ENCODE data around the gene STC2.

Gene STC2

GRCh38 chr5:173318330-173318729, 9.9 kb downstream of the STC2 start:
- Histone ChIP-seq H3K4me1 (ENCODE audit: control insufficient read depth, low read length) (no peaks in the 10 kb centered on the region), H4K20me1 (ENCODE audit: control insufficient read depth, insufficient read depth, low read depth, low read length) (no peaks in the 10 kb centered on the region), H3K4me2 (ENCODE audit: low read length) (no peak overlapping the region), H3K79me2 (ENCODE audit: control insufficient read depth, low read length) (no peaks in the 10 kb centered on the region), H3F3A (ENCODE audit: control insufficient read depth, insufficient read depth) (no peaks in the 10 kb centered on the region), H3K27me3 (ENCODE audit: control insufficient read depth, low read length) (peaks cover 17% of the 10 kb centered on the region), H3K27ac (ENCODE audit: low read depth, low read length) (no peak overlapping the region), H3K36me3 (ENCODE audit: control insufficient read depth, low read length) (no peaks in the 10 kb centered on the region), H3K4me3 (ENCODE audit: low read length) (no peak overlapping the region), H3K9me3 (ENCODE audit: control insufficient read depth, insufficient read depth, low read length) (no peaks in the 10 kb centered on the region), H3K9me2 (replicated peaks; ENCODE audit: control insufficient read depth, low read length) (no peaks in the 10 kb centered on the region)
- no peak for TF ChIP-seq EZH2phosphoT487 (IDR thresholded peaks at IDR 0.05; ENCODE audit: borderline replicate concordance, low read length)
- no peak for TF ChIP-seq CTCF (IDR thresholded peaks at IDR 0.05; ENCODE audit: low read depth, low read length, poor library complexity, severe bottlenecking)

DNA sequence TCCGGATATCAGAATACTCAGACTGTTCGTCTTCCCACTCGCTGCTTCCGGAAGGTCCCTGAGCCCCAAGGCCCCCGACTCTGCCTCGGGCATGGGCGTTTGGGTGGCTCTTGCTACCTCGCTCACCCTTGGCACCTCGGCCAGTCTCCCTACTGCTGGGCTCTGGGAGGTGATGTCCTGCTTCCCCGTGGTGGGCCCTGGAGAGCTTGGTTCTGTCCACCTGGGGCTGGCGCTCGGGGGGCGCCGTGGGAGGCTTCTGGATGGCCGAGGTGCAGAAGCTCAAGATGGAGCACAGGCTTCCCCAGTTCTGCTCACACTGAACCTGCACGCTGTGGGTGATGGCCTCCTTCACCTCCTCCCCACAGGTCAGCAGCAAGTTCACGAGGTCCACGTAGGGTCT, 10.4 kb downstream of the STC2 start:
- H3K36me3 ChIP-seq (ENCODE audit: control insufficient read depth, low read length), result no peaks in the 10 kb centered on the region
- TF ChIP-seq CTCF (IDR thresholded peaks at IDR 0.05; ENCODE audit: low read depth, low read length, poor library complexity, severe bottlenecking) (no peak), EZH2phosphoT487 (IDR thresholded peaks at IDR 0.05; ENCODE audit: borderline replicate concordance, low read length) (no peak)
- H3K4me3 ChIP-seq (ENCODE audit: low read length), result no peak overlapping the region
- H3K9me2 ChIP-seq (replicated peaks; ENCODE audit: control insufficient read depth, low read length), result no peaks in the 10 kb centered on the region
- H3K4me2 ChIP-seq (ENCODE audit: low read length), result no peak overlapping the region
- H3K9me3 ChIP-seq (ENCODE audit: control insufficient read depth, insufficient read depth, low read length), result no peaks in the 10 kb centered on the region
- no peaks in the 10 kb centered on the region for H3F3A ChIP-seq (ENCODE audit: control insufficient read depth, insufficient read depth)
- H3K4me1 ChIP-seq (ENCODE audit: control insufficient read depth, low read length), result no peaks in the 10 kb centered on the region
- no peaks in the 10 kb centered on the region for H3K79me2 ChIP-seq (ENCODE audit: control insufficient read depth, low read length)
- H3K27me3 ChIP-seq (ENCODE audit: control insufficient read depth, low read length), result peaks cover 17% of the 10 kb centered on the region
- no peaks in the 10 kb centered on the region for H4K20me1 ChIP-seq (ENCODE audit: control insufficient read depth, insufficient read depth, low read depth, low read length)
- H3K27ac ChIP-seq (ENCODE audit: low read depth, low read length), result no peak overlapping the region

GRCh38 chr5:173317091-173317730, 11.0 kb downstream of the STC2 start:
- H4K20me1 ChIP-seq (ENCODE audit: control insufficient read depth, insufficient read depth, low read depth, low read length), result no peaks in the 10 kb centered on the region
- H3K9me2 ChIP-seq (replicated peaks; ENCODE audit: control insufficient read depth, low read length), result no peaks in the 10 kb centered on the region
- H3K4me3 ChIP-seq (ENCODE audit: low read length), result no peak overlapping the region
- H3K4me1 ChIP-seq (ENCODE audit: control insufficient read depth, low read length), result no peaks in the 10 kb centered on the region
- no peak overlapping the region for H3K27ac ChIP-seq (ENCODE audit: low read depth, low read length)
- H3F3A ChIP-seq (ENCODE audit: control insufficient read depth, insufficient read depth), result no peaks in the 10 kb centered on the region
- no peaks in the 10 kb centered on the region for H3K36me3 ChIP-seq (ENCODE audit: control insufficient read depth, low read length)
- no peaks in the 10 kb centered on the region for H3K9me3 ChIP-seq (ENCODE audit: control insufficient read depth, insufficient read depth, low read length)
- no peak overlapping the region for H3K4me2 ChIP-seq (ENCODE audit: low read length)
- no peaks in the 10 kb centered on the region for H3K79me2 ChIP-seq (ENCODE audit: control insufficient read depth, low read length)
- TF ChIP-seq CTCF (IDR thresholded peaks at IDR 0.05; ENCODE audit: low read depth, low read length, poor library complexity, severe bottlenecking), result no peak
- TF ChIP-seq EZH2phosphoT487 (IDR thresholded peaks at IDR 0.05; ENCODE audit: borderline replicate concordance, low read length), result no peak
- peaks cover 17% of the 10 kb centered on the region for H3K27me3 ChIP-seq (ENCODE audit: control insufficient read depth, low read length)

Measured in DOHH2 (cell line).